HEK293 (cell line): Measurements from ENCODE around the gene THAP4.
A peak's percentile ranks its signal among the peaks of the same experiment; 100 is the strongest.

Experiments used
- ATF2 ChIP-seq: fragments of 450-650 bp; formaldehyde crosslinking; IDR thresholded peaks from 2 replicates; pipeline ENCODE4 v1.5.1; 2016; ENCODE audit warnings: missing biosample characterization, missing genetic modification characterization, low read depth
- BCL11A ChIP-seq: fragments of 450-650 bp; formaldehyde crosslinking; IDR thresholded peaks from 2 replicates; pipeline ENCODE4 v1.5.1; 2016; ENCODE audit warnings: low read depth, missing biosample characterization, missing genetic modification characterization
- PRDM6 ChIP-seq: fragments of 450-650 bp; formaldehyde crosslinking; IDR thresholded peaks from 2 replicates; pipeline ENCODE4 v1.5.1; 2017; ENCODE audit warnings: missing biosample characterization, missing genetic modification characterization
- SETDB1 ChIP-seq: IDR thresholded peaks from one replicate; pipeline ENCODE4 v1.6.1; 2017; ENCODE audit warnings: mild to moderate bottlenecking, low read length, moderate library complexity, mixed read lengths; ENCODE audit not compliant: insufficient read length
- ZNF324 ChIP-seq: fragments of 450-650 bp; formaldehyde crosslinking; IDR thresholded peaks from 2 replicates; pipeline ENCODE4 v1.5.1; 2016; ENCODE audit warnings: missing biosample characterization, missing genetic modification characterization
- ZNF335 ChIP-seq: fragments of 450-650 bp; formaldehyde crosslinking; conservative IDR thresholded peaks from 2 replicates; pipeline ENCODE4 v1.5.1; 2016; ENCODE audit warnings: missing biosample characterization, missing genetic modification characterization
- ZNF513 ChIP-seq: fragments of 450-650 bp; IDR thresholded peaks from 2 replicates; pipeline ENCODE4 v1.5.1; 2018; ENCODE audit warnings: missing biosample characterization, missing genetic modification characterization
- ZNF521 ChIP-seq: fragments of 450-650 bp; formaldehyde crosslinking; IDR thresholded peaks from 2 replicates; pipeline ENCODE4 v1.5.1; 2017; ENCODE audit warnings: missing biosample characterization, mild to moderate bottlenecking, missing genetic modification characterization
- ZNF571 ChIP-seq: fragments of 450-650 bp; formaldehyde crosslinking; IDR thresholded peaks from 2 replicates; pipeline ENCODE4 v1.5.0; 2017; ENCODE audit warnings: missing biosample characterization, missing genetic modification characterization
- ZNF580 ChIP-seq: fragments of 450-650 bp; formaldehyde crosslinking; IDR thresholded peaks from 2 replicates; pipeline ENCODE4 v1.5.1; 2016; ENCODE audit warnings: missing biosample characterization, missing genetic modification characterization
- ZNF76 ChIP-seq: fragments of 450-650 bp; formaldehyde crosslinking; IDR thresholded peaks from 2 replicates; pipeline ENCODE4; 2016; ENCODE audit warnings: low read depth, missing biosample characterization, missing genetic modification characterization, borderline replicate concordance
- ZNF843 ChIP-seq: fragments of 450-650 bp; formaldehyde crosslinking; IDR thresholded peaks from 2 replicates; pipeline ENCODE4 v1.5.1; 2016; ENCODE audit warnings: missing biosample characterization, missing genetic modification characterization
- TF ChIP-seq, protein P1 (sequence below): fragments of 450-650 bp; formaldehyde crosslinking; IDR thresholded peaks from 2 replicates; pipeline ENCODE4 v1.5.1; 2016; ENCODE audit warnings: missing biosample characterization, missing genetic modification characterization
- TF ChIP-seq, protein P2 (sequence below): fragments of 450-650 bp; formaldehyde crosslinking; IDR thresholded peaks from 2 replicates; pipeline ENCODE4 v1.5.1; 2017; ENCODE audit warnings: missing biosample characterization, mild to moderate bottlenecking, missing genetic modification characterization, moderate library complexity
- TF ChIP-seq, protein P3 (sequence below): fragments of 450-650 bp; formaldehyde crosslinking; IDR thresholded peaks from 2 replicates; pipeline ENCODE4 v1.5.0; 2017; ENCODE audit warnings: missing biosample characterization, missing genetic modification characterization, borderline replicate concordance

Gene THAP4

GRCh38 chr2:241617431-241618154 is 19.4 kb downstream of the THAP4 start (continued):
- TF ChIP-seq PRDM6 (tag by site-specific recombination) (no peak), ZNF335 (tag by site-specific recombination) (0 out of 2 replicates have a peak, but pooled peaks have one; percentile 13), ZNF76 (tag by site-specific recombination) (peak; percentile 56; the same call in 1 of the 2 replicates), ATF2 (tag by site-specific recombination) (no peak), ZNF521 (tag by site-specific recombination) (no peak), ZNF843 (tag by site-specific recombination) (no peak), ZNF571 (no peak), SETDB1 (no peak), ZNF324 (no peak), ZNF580 (tag by site-specific recombination) (no peak), BCL11A (tag by site-specific recombination) (no peak), ZNF513 (no peak)
- TF ChIP-seq, protein P1, sequence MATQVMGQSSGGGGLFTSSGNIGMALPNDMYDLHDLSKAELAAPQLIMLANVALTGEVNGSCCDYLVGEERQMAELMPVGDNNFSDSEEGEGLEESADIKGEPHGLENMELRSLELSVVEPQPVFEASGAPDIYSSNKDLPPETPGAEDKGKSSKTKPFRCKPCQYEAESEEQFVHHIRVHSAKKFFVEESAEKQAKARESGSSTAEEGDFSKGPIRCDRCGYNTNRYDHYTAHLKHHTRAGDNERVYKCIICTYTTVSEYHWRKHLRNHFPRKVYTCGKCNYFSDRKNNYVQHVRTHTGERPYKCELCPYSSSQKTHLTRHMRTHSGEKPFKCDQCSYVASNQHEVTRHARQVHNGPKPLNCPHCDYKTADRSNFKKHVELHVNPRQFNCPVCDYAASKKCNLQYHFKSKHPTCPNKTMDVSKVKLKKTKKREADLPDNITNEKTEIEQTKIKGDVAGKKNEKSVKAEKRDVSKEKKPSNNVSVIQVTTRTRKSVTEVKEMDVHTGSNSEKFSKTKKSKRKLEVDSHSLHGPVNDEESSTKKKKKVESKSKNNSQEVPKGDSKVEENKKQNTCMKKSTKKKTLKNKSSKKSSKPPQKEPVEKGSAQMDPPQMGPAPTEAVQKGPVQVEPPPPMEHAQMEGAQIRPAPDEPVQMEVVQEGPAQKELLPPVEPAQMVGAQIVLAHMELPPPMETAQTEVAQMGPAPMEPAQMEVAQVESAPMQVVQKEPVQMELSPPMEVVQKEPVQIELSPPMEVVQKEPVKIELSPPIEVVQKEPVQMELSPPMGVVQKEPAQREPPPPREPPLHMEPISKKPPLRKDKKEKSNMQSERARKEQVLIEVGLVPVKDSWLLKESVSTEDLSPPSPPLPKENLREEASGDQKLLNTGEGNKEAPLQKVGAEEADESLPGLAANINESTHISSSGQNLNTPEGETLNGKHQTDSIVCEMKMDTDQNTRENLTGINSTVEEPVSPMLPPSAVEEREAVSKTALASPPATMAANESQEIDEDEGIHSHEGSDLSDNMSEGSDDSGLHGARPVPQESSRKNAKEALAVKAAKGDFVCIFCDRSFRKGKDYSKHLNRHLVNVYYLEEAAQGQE (tag by site-specific recombination), result peak; percentile 50; the same call in 1 of the 2 replicates
- TF ChIP-seq, protein P2, sequence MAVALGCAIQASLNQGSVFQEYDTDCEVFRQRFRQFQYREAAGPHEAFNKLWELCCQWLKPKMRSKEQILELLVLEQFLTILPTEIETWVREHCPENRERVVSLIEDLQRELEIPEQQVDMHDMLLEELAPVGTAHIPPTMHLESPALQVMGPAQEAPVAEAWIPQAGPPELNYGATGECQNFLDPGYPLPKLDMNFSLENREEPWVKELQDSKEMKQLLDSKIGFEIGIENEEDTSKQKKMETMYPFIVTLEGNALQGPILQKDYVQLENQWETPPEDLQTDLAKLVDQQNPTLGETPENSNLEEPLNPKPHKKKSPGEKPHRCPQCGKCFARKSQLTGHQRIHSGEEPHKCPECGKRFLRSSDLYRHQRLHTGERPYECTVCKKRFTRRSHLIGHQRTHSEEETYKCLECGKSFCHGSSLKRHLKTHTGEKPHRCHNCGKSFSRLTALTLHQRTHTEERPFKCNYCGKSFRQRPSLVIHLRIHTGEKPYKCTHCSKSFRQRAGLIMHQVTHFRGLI (tag by site-specific recombination), result no peak
- TF ChIP-seq, protein P3, sequence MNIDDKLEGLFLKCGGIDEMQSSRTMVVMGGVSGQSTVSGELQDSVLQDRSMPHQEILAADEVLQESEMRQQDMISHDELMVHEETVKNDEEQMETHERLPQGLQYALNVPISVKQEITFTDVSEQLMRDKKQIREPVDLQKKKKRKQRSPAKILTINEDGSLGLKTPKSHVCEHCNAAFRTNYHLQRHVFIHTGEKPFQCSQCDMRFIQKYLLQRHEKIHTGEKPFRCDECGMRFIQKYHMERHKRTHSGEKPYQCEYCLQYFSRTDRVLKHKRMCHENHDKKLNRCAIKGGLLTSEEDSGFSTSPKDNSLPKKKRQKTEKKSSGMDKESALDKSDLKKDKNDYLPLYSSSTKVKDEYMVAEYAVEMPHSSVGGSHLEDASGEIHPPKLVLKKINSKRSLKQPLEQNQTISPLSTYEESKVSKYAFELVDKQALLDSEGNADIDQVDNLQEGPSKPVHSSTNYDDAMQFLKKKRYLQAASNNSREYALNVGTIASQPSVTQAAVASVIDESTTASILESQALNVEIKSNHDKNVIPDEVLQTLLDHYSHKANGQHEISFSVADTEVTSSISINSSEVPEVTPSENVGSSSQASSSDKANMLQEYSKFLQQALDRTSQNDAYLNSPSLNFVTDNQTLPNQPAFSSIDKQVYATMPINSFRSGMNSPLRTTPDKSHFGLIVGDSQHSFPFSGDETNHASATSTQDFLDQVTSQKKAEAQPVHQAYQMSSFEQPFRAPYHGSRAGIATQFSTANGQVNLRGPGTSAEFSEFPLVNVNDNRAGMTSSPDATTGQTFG (tag by site-specific recombination), result no peak
